H1 (cell line): ENCODE measurements around the gene YOD1. TPM values are rescaled to one million over a fixed set of nuclear protein-coding genes. Genes with fewer than 3 reads are reported as not detected.

Experiments used
- BACH1 ChIP-seq: IDR thresholded peaks from 2 replicates; pipeline ENCODE4 v1.6.1; 2012; ENCODE audit warnings: low read length, improper control_type of control experiment
- BCL11A ChIP-seq, 2 experiments: IDR thresholded peaks; one replicate each; pipeline ENCODE4 v1.6.1; 2011; ENCODE audit warnings: low read depth in 2 of 2, low read length in 2 of 2, mild to moderate bottlenecking in 2 of 2
- POLR2AphosphoS5 ChIP-seq: IDR thresholded peaks from 2 replicates; pipeline ENCODE4 v1.6.1; 2011; ENCODE audit warnings: low read depth, low read length
- TAF1 ChIP-seq: IDR thresholded peaks from 2 replicates; pipeline ENCODE4 v1.6.1; 2011; ENCODE audit warnings: mild to moderate bottlenecking, low read depth, low read length
- TAF7 ChIP-seq: optimal IDR thresholded peaks from 2 replicates; pipeline ENCODE3; 2011; ENCODE audit warnings: low read depth, mild to moderate bottlenecking, inconsistent platforms, low read length, moderate library complexity, borderline replicate concordance
- YY1 ChIP-seq: IDR thresholded peaks from 2 replicates; pipeline ENCODE4 v1.6.1; 2011; ENCODE audit warnings: low read depth, mild to moderate bottlenecking, low read length
- polyA plus RNA-seq, 7 experiments: library from polyadenylated mRNA; depleted of rRNA in 3 of 7; stranded (reverse) in 5 of 7; unstranded in 2 of 7; fragments of >200 nt in 5 of 7; fragments of 200-250 nt in 2 of 7; gene quantifications; 1 replicate in 5 of 7; 2 replicates in 1 of 7; 4 replicates in 1 of 7; pipeline versions ENCODE4 v1.2.1 to v1.2.3, GENCODE V29; 2011 to 2013; ENCODE audit warnings: missing spikeins in 2 of 7, mixed read lengths in 2 of 7
- total RNA-seq: library from RNA; stranded (reverse); fragmentation: NEBNext Ultra II Directional; extraction: Animal tissue kit (Norgen Biotek cat#: 25700); gene quantifications from 2 replicates; pipeline ENCODE4 v1.2.1, GENCODE V29; 2021

Gene YOD1
- total and polyA plus RNA-seq, 2 of the 8 experiments (the other 6 are each of a cell fraction or from before 2014, with no cell fraction given) = 1.9 to 11.8 TPM

GRCh38 chr1:207093944-207094343, 42.9 kb upstream of the YOD1 start (continued):
- TF ChIP-seq BACH1 (no peak), TAF1 (no peak), BCL11A (IDR thresholded peaks at IDR 0.05; ENCODE audit: low read depth in 2 of 2, low read length in 2 of 2) (no peak), POLR2AphosphoS5 (no peak), TAF7 (no peak), YY1 (no peak)
- TF ChIP-seq, all 59 proteins: peak for 0
